HK-2 (cell line): ENCODE results near the gene DIAPH1.

Experiments used
- DNase-seq: peaks from one replicate; pipeline ENCODE4 v3.0.0-alpha.2; 2018; ENCODE audit not compliant: unreplicated experiment

Gene DIAPH1

DNA sequence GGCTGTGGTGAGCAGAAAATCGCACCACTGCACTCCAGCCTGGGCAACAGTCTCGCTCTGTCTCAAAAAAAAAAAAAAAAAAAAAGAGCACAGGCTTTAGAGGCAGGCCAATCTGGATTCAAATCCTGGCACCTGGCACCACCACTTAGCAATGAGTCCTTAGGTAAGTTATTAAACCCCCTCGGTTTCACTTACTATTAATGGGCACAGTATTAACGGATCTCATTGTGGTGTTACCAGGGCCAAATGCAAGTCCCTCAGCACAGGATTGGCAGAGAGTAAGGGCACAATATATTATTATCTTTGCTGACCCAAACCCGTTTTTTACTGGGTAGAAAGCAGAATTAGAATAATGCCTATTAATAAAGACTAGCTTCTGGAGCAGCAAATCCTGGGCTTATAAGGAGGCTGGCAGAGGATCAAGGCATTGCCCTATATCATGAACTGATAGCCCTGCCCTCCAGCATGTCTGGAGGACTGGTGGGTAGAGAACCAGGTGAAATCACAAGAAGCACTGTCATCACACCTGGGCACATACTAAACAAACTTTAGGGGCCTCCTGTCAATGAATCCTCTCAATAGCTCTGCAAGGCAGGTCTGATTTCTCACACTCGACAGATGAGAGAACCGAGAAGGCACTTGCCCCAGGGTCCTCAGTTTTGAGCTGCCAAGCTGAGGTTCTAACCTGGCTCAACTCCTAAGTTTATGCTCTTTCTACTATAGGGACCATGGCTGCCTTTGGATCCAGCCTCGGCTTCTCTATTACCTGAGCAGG lies 112.2 kb downstream of the DIAPH1 start:
- DNase-seq: no peak

DNA sequence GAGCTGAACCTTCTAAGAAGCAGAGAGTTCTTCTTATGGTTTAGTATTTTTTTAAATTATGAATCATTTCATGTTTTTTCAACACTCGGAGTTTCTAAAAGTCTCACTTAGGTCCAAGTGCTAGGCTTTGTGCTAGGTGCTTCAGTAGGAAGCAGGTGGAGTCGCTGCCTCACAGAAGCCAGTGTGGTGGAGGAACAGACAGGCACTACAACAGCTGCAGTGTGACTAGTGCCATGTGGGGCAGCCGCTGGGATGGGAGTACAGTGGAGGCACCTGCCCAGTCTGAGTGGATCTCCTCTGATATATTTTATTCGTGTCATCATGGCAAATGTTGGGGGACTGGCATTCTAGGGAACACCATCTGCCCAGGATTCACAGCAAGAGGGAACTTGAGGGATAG lies 114.6 kb downstream of the DIAPH1 start:
- DNase-seq: no peak

DNA sequence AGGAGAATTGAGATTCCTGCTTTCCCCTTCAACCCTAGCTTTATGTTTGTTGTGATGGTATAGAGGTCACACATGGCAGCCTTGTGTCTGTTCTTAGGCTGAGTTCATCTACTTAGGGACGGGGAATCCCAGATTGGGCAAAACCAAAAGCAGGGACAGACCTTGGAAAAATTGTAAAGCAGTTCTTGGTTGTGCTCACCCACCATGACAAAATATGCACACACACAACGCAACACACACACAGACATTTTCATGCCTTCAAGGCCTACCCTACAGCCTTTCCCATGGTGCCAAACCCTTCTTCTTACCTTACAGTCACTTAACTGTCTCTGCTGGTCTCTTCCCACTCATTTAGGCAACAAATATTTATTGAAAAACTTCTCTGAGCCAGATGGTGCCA lies 115.1 kb downstream of the DIAPH1 start:
- no peak for DNase-seq

- DNase-seq: no peak
These were observed 117.0 kb downstream of the DIAPH1 start for GRCh38 chr5:141501761-141502160.

- DNase-seq: no peak
These were observed 122.8 kb downstream of the DIAPH1 start for GRCh38 chr5:141496038-141496437.

- DNase-seq: no peak
These were observed 123.4 kb downstream of the DIAPH1 start for GRCh38 chr5:141495453-141495811.

- no peak for DNase-seq
These were observed 123.9 kb downstream of the DIAPH1 start for GRCh38 chr5:141494761-141495452.

DNA sequence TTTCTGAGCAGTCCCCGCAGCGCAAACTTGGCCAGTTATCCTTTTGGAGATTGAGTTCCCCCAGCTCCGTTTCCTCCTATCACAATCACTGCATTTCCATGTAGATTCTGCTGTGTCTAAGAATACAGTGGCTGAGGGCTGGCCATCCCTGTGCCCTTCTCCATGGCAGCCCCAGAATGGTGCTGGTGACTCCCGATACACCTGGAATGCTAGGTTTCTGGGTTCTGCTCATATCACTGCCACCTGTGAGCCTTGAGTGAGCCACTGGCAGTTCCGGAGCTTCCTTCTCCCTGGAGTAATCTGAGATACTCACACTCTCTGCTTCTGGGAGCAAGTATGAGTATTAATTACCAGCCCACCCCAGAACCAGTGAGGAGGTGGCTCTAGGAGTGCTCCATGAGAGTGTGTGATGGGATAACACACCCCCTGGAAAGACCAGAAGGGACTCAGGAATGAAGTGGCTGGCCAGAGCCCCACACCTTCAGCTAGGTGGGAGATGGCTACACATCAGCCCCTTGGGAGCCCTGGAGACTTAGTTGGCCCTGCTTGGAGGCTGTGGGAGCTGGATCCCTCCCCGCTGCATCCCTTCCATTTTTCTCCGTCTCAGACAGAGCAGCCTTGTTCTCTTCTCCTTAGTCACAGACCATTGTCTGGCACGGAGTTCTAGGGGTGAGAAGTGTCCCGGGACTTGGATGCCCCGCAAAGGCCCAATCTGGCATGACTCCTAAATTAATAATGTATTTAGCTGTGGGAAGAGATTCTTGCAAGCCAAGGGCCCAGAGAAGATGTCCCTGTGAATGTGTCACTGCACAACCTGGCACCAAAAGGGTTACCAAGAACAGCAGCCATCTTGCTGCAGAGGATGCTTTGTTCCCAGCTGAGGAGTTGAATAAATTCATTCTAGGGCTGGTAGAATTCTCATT lies 125.0 kb downstream of the DIAPH1 start:
- no peak for DNase-seq

DNA sequence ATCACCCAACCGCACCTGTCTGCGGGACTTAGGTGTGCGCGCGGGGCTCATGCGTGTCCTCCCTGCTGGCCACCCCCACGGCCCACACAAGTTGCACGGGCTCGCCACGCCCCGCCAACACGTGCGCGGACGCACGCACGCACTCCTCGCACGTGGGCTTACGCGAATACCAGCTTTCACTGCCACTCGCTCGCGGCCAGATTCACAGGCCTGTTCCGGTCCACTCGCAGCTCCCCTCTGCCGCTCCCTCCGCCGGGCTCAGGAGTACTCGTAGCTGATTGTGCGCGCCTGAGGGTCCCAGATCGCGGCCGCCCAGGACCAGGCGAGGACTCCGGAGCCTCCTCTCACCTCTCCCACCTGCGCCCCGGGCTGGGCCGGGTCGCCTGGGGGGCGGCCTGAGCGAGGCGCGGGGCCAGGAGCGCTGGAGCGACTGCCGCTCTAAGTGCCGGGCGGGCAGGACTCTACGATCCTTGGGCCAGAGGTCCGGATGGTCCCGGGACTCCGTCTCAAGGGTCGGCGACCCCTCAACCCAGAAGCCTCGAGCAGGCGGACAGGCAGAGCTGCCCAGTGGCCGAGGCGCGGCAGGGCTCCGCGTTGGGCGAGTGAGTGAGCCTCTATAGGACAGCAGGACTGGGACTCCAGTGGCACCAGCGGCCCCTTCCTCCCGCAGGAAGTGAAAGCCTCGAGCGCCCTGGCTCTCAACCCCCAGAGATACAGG lies 126.5 kb downstream of the DIAPH1 start:
- no peak for DNase-seq

GRCh38 chr5:141491323-141492167 lies 127.3 kb downstream of the DIAPH1 start:
- DNase-seq: no peak

- no peak for DNase-seq
These were observed 128.0 kb downstream of the DIAPH1 start for GRCh38 chr5:141490771-141491170.

GRCh38 chr5:141490271-141490670 lies 128.5 kb downstream of the DIAPH1 start:
- DNase-seq: no peak

DNA sequence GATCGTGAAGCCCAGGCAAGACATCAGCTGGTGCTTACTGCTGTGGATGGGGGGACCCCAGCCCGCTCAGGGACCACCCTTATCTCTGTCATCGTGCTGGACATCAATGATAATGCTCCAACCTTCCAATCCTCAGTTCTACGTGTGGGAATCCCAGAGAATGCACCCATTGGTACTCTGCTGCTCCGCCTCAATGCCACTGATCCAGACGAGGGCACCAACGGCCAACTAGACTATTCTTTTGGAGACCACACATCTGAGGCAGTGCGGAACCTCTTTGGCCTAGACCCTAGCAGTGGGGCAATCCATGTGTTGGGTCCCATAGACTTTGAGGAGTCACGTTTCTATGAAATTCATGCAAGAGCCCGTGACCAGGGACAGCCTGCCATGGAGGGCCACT lies 129.0 kb downstream of the DIAPH1 start:
- DNase-seq: no peak

DNA sequence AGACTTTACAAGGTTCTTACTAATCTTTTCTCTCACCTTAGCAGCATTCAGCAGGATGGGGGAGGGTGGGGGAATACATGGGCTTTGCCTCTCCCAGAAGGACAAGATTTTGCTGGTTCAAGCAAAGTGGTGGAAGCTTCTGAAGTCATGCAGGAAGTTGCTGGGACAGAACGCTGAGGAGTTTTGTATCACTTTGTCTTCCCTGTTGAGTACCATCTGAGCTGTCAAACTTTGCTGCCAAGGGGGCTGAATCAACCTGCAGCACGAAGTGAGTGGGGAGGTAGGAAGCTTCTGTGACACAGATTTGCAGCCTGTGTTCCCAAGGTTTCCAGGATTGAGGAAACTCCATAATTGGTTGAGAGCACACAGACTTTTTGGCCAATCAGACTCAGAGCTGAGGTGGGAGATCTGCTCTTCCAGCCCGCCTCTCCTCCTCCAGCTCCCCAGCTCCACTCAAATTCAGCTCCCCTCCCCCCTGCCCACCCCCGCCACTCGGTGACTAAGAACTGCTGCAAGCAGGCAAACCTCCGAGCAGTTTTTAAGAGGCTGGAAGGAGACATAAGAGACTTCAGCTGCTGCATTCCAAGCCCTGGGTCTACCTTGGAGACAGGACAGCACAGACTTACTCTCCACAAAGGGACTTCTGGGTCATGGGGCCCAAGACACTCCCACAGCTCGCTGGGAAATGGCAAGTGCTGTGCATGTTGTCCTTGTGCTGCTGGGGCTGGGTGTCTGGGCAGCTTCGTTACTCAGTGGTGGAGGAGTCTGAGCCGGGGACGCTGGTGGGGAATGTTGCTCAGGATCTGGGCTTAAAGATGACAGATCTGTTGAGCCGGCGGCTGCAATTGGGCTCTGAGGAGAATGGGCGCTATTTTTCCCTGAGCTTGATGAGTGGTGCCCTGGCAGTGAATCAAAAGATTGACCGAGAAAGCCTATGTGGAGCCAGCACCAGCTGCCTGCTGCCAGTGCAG lies 129.9 kb downstream of the DIAPH1 start, which contains the start of gene PCDHGC5:
Gene PCDHGC5, plus strand, starts transcription at position 491 of the 971 bp plus-strand sequence. Its CDS starts 160 bp downstream, at position 651.
- peak; percentile 28 for DNase-seq

DNA sequence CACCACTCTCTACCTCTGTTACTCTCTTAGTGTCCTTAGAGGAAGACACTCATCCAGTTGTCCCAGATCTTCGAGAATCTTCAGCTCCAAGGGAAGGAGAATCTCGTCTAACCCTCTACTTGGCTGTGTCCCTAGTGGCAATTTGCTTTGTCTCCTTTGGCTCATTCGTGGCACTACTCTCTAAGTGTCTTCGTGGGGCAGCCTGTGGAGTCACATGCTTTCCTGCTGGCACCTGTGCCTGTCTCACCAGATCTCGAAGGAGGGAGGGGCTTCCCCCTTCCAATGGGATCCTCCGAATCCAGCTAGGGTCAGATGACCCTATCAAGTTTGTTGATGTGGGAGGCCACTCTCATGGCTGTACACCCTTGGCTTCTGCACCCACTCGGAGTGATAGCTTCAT lies 131.7 kb downstream of the DIAPH1 start:
- no peak for DNase-seq

- DNase-seq: no peak
These were observed 132.7 kb downstream of the DIAPH1 start for GRCh38 chr5:141486091-141486490.

- DNase-seq: no peak
These were observed 133.3 kb downstream of the DIAPH1 start for GRCh38 chr5:141485321-141486055.

DNA sequence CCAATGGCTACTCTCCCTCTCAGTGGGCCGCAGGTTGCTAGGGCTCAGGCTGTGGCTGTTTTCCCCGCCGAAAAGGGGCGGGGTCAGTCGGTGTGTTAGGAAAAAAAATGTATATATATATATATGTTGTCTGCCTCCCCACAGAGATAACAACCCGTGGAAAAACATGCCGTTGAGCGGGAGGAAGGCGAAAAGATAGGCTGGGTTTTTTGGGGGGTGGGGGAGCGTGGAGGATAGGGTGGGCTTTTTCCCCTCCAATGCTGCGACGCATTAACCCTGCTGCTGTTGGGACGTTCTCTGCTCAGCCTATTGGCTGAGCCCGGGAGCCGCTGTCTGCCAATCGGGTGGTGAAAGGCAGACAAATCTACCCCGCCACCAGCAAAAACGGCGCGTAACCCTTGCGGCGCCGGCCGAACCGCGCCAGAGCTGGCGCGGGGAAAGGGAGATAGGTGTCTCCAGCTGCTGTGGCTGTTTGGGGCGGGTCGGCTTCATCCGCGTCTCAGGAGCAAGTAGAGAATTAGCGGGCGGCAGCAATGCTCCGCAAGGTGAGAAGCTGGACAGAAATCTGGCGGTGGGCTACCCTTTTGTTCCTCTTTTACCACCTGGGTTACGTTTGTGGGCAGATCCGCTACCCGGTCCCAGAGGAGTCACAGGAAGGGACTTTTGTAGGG lies 134.0 kb downstream of the DIAPH1 start, which contains the start of gene PCDHGC4:
Gene PCDHGC4, plus strand, starts transcription at position 390 of the 671 bp plus-strand sequence. Its CDS starts 144 bp downstream, at position 534.
- no peak for DNase-seq
